NCI-H128 (cell line): ENCODE measurements around the gene ALDH1L2.

Source experiments
- DNase-seq: peaks from one replicate; lab custom pipeline; 2025; ENCODE audit not compliant: unreplicated experiment; lab: John Stamatoyannopoulos, UW

ALDH1L2 gene

DNA sequence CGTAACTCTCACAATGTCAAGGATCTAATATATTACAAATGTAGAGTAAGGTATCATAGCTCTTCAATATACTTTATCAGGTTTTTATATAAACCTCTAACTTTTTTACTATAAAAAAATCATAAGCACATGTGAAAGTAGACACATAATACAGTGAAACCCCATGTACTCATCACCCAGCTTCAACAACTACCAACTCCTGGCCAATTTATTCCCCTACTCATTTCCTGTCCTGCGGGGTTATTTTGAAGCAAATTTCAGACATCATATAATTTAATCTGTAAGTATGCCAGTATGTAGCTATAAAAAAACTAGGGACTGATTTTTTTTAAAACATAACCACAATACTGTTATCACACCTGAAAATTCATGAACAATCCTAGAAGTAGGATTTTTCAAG is 50.4 kb downstream of the ALDH1L2 start:
- DNase-seq = no peak

- DNase-seq = no peak
Measured at GRCh38 chr12:105032703-105033357, 51.4 kb downstream of the ALDH1L2 start.

GRCh38 chr12:105030820-105031807 is 53.1 kb downstream of the ALDH1L2 start:
- DNase-seq = no peak

DNA sequence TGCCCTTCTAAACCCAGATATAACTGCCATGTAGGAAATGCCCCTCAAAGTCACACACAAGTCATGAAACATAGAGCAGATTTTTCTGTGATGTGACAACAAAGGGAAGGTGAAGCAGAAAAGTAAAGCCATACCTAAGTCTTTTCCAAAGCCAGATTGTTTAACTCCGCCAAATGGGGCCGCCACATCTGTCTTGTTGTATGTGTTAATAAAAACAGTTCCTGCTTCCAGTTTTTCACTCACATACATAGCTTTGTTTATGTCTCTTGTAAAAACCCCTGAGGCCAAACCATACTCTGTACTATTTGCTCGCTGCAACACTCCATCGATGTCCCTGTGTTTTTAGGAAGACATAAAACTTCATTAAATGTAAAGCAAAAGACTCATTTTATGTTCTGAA is 57.8 kb downstream of the ALDH1L2 start:
- no peak for DNase-seq

DNA sequence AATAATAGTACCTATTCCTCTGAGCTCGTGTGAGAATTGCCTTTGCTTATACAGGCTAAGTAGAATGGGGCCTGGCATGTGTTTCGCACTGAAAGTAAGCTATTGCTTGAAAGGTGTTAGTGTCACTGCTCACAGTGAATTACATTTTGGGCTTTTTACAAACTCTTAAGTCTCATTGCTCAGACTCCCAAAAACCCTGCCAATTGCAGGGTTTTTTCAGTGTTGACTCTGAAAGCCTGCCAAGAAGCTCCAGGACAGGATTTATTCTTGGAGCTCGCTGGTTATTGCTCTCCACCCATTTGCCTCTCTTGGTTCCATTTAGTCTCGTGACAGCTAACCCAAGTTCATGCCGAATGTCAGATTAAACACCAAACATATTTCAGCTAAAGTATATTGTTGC is 58.4 kb downstream of the ALDH1L2 start:
- DNase-seq = no peak

GRCh38 chr12:105024928-105025327 is 59.3 kb downstream of the ALDH1L2 start:
- DNase-seq = no peak

DNA sequence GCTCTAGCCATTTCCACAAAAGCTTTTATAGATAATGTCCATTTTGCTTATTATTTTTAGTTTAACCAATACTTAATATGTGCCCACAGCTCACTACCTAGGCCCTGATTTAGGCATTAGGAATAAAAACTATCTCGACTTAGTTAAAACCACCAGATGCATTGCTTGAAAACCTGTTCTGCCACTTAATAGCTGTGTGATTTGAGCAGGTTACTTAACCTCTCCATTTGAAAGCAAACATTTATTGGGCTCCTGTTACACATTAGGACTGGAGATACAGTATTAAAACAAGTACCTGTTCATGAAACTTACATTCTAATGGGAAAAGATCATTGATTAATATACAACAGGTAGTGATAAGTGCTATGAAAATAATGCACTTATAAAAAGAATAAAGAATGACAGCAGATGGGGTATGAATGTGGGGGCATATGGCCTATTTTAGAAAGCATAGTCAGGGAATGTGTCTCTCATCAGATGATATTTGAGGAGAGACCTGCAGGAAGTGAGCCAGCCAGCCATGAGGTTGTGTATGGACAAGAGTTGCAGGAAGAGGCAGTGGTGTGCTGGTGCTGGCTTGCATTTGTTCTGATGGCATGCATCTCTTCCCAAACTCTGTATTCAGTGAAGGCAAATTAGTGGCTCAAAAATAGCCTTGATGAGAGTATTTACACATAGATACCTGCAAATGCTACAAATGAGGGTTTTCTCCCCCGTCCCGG is 63.9 kb downstream of the ALDH1L2 start:
- DNase-seq = no peak

- DNase-seq = no peak
Measured at GRCh38 chr12:105018776-105019175, 65.5 kb downstream of the ALDH1L2 start.

GRCh38 chr12:105018012-105018411 is 66.2 kb downstream of the ALDH1L2 start:
- no peak for DNase-seq

- DNase-seq = no peak
Measured at GRCh38 chr12:105015543-105015942, 68.7 kb downstream of the ALDH1L2 start.

DNA sequence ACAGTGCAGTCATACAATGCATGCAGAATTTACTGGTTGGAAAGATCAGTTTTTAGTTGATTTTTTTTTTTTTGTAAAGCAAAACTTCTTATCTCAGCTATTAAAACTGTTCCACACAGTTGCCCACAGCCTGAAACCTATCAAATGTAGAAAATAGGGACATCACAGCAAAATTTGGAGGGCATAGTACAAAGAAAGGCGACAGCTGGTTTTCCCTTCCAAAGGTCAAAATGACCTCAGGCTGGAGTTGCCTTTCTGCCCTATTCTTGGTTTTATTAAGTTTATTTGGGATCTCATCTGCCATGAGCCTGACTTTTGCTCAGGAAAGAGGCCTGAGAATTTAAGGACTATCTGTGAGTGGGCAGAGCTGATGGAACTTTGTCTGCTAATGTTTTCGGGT is 69.7 kb downstream of the ALDH1L2 start:
- no peak for DNase-seq

DNA sequence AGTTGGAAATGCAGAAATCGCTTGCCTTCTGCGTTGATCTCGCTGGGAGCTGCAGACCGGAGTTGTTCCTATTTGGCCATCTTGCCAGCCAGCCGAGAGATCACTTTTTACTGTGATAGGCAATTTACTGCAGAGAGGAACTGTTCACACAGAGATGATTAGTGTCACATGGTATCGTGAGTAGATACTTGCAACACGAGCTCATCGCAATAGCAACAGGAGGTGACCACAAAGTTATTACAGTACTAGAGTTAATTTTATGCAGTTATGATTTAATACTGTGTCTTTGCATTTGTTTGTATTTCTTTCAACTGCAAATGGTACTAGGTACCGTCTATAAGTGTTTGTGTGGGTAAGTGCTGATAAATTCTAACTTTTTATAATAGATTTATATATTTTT is 70.4 kb downstream of the ALDH1L2 start:
- DNase-seq = no peak

DNA sequence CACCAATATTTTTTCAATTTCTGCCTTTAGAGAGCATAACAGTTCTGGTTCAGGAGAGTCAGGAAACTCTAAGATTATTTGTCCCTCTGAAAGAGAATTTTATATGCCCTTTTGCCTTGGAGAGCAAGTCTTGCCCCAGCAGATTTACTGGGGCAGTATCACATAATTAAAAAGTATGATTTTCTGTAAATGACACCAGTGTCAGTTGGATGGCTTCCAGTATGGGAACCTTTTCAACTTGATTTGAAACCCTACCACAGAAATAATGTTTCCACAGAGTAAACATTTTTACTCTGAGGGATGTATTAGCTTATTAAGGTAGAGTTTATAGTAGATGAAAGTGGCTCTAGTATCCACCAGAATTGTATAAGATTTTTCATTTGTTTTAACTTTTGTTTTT is 82.8 kb downstream of the ALDH1L2 start:
- no peak for DNase-seq

DNA sequence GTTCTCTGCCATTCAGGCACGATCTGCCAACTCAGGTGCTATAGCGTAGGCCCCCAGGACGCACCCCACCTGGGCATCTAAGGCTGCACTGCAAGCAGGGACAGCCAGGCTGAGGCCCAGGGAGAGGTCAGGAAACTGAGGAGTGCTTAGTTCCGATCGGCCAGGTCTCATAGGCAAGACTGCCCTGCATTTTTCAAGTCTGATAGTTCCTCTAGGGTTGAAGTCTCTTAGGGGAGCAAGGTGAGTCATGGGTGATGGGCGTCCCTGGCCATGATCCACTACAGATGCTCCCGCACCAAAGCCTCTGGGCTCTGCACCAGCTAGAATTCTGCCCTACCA is 84.9 kb downstream of the ALDH1L2 start:
- no peak for DNase-seq

- peak; percentile 91 for DNase-seq
Measured at GRCh38 chr12:104998423-104999346, 85.6 kb downstream of the ALDH1L2 start.

DNA sequence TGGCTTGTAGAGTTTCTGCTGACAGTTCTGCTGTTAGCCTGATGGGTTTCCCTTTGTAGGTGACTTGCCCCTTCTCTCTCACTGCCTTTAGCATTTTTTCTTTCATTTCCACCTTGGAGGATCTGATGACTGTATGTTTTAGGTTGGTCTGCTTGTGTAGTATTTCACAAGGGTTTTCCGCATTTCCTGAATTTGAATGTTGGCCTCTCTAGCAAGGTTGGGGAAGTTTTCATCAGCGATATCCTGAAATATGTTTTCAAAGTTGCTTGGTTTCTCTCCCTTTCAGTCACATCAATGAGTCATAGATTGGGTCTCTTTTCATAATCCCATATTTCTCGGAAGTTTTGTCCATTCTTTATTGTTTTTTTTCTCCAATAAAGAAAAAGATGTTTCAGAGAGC is 86.7 kb downstream of the ALDH1L2 start:
- no peak for DNase-seq

- no peak for DNase-seq
Measured at GRCh38 chr12:104994336-104994735, 89.9 kb downstream of the ALDH1L2 start.

GRCh38 chr12:104991565-104992128 is 92.6 kb downstream of the ALDH1L2 start:
- DNase-seq = no peak

GRCh38 chr12:104990950-104991349 is 93.3 kb downstream of the ALDH1L2 start:
- DNase-seq = no peak
